Large intestine (tissue), 3 donors: ENCODE data around the gene ESRRA. TPM values are rescaled to one million over a fixed set of nuclear protein-coding genes. Genes with fewer than 3 reads are reported as not detected.

ENCODE experiments used
- DNase-seq, 2 donors: peaks; one replicate each; pipeline versions ENCODE4 v3.0.0 to v3.0.0-alpha.2; 2013
- H3K27ac ChIP-seq: one replicate; pipeline ENCODE4 v1.5.1; 2013; ENCODE audit warnings: low read length
- H3K27me3 ChIP-seq: 2 replicates; pipeline ENCODE4 v1.6.1; 2013; ENCODE audit warnings: low read length; ENCODE audit not compliant: control insufficient read depth, insufficient read depth
- H3K36me3 ChIP-seq: 2 replicates; pipeline ENCODE4 v1.6.1; 2013; ENCODE audit warnings: low read length; ENCODE audit not compliant: control insufficient read depth, insufficient read depth
- H3K4me1 ChIP-seq: one replicate; pipeline ENCODE4 v1.6.1; 2013; ENCODE audit warnings: low read length; ENCODE audit not compliant: control insufficient read depth, insufficient read depth
- H3K4me3 ChIP-seq: one replicate; pipeline ENCODE4 v1.5.1; 2013; ENCODE audit warnings: low read length
- H3K9me3 ChIP-seq: one replicate; pipeline ENCODE4 v1.6.1; 2013; ENCODE audit warnings: mild to moderate bottlenecking, low read depth, low read length, moderate library complexity; ENCODE audit not compliant: control insufficient read depth
- WGBS: methylation state at CpG from one replicate; pipeline ENCODE4 v1.1.5; 2013; ENCODE audit warnings: low lambda C conversion rate; ENCODE audit not compliant: insufficient coverage; 5-methylcytosine and 5-hydroxymethylcytosine counted together
- polyA plus RNA-seq: library from polyadenylated mRNA; unstranded; fragments of 120-200 nt; gene quantifications from one replicate; pipeline ENCODE4 v1.2.1, GENCODE V29; 2013

Gene ESRRA
- polyA plus RNA-seq, 1 donor: 83.2 TPM

- no peaks in the 10 kb centered on the region for H3K9me3 ChIP-seq
- peaks cover 9% of the 10 kb centered on the region for H3K27me3 ChIP-seq
- H3K4me3 ChIP-seq: peak within 1 kb of the TSS; percentile 76
- WGBS: no CpG with 5 or more reads among the region's 102 CpGs
- H3K36me3 ChIP-seq: peaks cover 7% of the 10 kb centered on the region
- DNase-seq: peak; percentile 79 to 94
- H3K27ac ChIP-seq: peak within 1 kb of the TSS; percentile 94
- H3K4me1 ChIP-seq: peaks cover 17% of the 10 kb centered on the region
These were observed 20.1 kb upstream of the ESRRA start, which contains the start of gene GPR137 for GRCh38 chr11:64284962-64285884. Gene GPR137 (plus strand): TSS chr11:64285848. CDS start chr11:64286525, 677 bp downstream.

GRCh38 chr11:64285885-64286800, 19.2 kb upstream of the ESRRA start:
- H3K4me3 ChIP-seq: peak overlapping the region; percentile 65
- H3K36me3 ChIP-seq: peaks cover 7% of the 10 kb centered on the region
- no peaks in the 10 kb centered on the region for H3K9me3 ChIP-seq
- peaks cover 17% of the 10 kb centered on the region for H3K4me1 ChIP-seq
- no peak overlapping the region for H3K27ac ChIP-seq
- WGBS: no CpG with 5 or more reads among the region's 40 CpGs
- no peak for DNase-seq
- H3K27me3 ChIP-seq: peaks cover 18% of the 10 kb centered on the region

GRCh38 chr11:64286801-64287159, 18.5 kb upstream of the ESRRA start:
- Histone ChIP-seq H3K9me3 (no peaks in the 10 kb centered on the region), H3K27ac (no peak overlapping the region), H3K4me3 (no peak overlapping the region), H3K36me3 (peaks cover 7% of the 10 kb centered on the region), H3K4me1 (peaks cover 17% of the 10 kb centered on the region), H3K27me3 (peaks cover 22% of the 10 kb centered on the region)
- no CpG with 5 or more reads among the region's 9 CpGs for WGBS
- no peak for DNase-seq

- no peak overlapping the region for H3K4me3 ChIP-seq
- WGBS: no CpG with 5 or more reads among the region's 33 CpGs
- peaks cover 32% of the 10 kb centered on the region for H3K27me3 ChIP-seq
- no peak for DNase-seq
- no peak overlapping the region for H3K27ac ChIP-seq
- peaks cover 2% of the 10 kb centered on the region for H3K36me3 ChIP-seq
- H3K4me1 ChIP-seq: peaks cover 20% of the 10 kb centered on the region
- no peaks in the 10 kb centered on the region for H3K9me3 ChIP-seq
These were observed 17.5 kb upstream of the ESRRA start for GRCh38 chr11:64287676-64288352.

GRCh38 chr11:64288353-64288750, 17.0 kb upstream of the ESRRA start:
- H3K27ac ChIP-seq: no peak overlapping the region
- no peak overlapping the region for H3K4me3 ChIP-seq
- H3K27me3 ChIP-seq: peaks cover 37% of the 10 kb centered on the region
- no peaks in the 10 kb centered on the region for H3K9me3 ChIP-seq
- no peaks in the 10 kb centered on the region for H3K36me3 ChIP-seq
- H3K4me1 ChIP-seq: peaks cover 18% of the 10 kb centered on the region
- DNase-seq: no peak
- WGBS: no CpG with 5 or more reads among the region's 9 CpGs

- Histone ChIP-seq H3K27ac (no peak overlapping the region), H3K36me3 (no peaks in the 10 kb centered on the region), H3K4me3 (no peak overlapping the region), H3K27me3 (peaks cover 42% of the 10 kb centered on the region), H3K9me3 (no peaks in the 10 kb centered on the region), H3K4me1 (peaks cover 10% of the 10 kb centered on the region)
- no CpG with 5 or more reads among the region's 13 CpGs for WGBS
- no peak for DNase-seq
These were observed 16.2 kb upstream of the ESRRA start for GRCh38 chr11:64289002-64289564.

- WGBS: no CpG with 5 or more reads among the region's 10 CpGs
- H3K4me3 ChIP-seq: no peak overlapping the region
- peaks cover 57% of the 10 kb centered on the region for H3K27me3 ChIP-seq
- peaks cover 10% of the 10 kb centered on the region for H3K4me1 ChIP-seq
- H3K36me3 ChIP-seq: no peaks in the 10 kb centered on the region
- H3K9me3 ChIP-seq: no peaks in the 10 kb centered on the region
- no peak overlapping the region for H3K27ac ChIP-seq
- DNase-seq: no peak
These were observed 14.7 kb upstream of the ESRRA start for GRCh38 chr11:64290352-64291261.

GRCh38 chr11:64291262-64291751, 14.0 kb upstream of the ESRRA start, which contains the start of gene KCNK4:
Gene KCNK4 (plus strand): TSS chr11:64291302. CDS start chr11:64293019, 1,717 bp downstream.
- Histone ChIP-seq H3K9me3 (no peaks in the 10 kb centered on the region), H3K4me3 (no peak within 1 kb of the TSS), H3K4me1 (peaks cover 6% of the 10 kb centered on the region), H3K36me3 (no peaks in the 10 kb centered on the region), H3K27ac (no peak within 1 kb of the TSS), H3K27me3 (peaks cover 64% of the 10 kb centered on the region)
- WGBS: no CpG with 5 or more reads among the region's 45 CpGs
- DNase-seq: no peak
